Measurements from ENCODE around the gene ANKRD33B. TPM values are rescaled to one million over a fixed set of nuclear protein-coding genes. Genes with fewer than 3 reads are reported as not detected.
"Not testable (repeated sequence)": the region's sequence is repeated elsewhere in the genome, so short reads cannot be mapped to it uniquely, and the experiment has no call there.

ANKRD33B gene
- total RNA-seq, 2 experiments from 2014 or later: 22.9 to 23.2 TPM

GRCh38 chr5:10663489-10664179 is 99.8 kb downstream of the ANKRD33B start:
- POLR2A ChIA-PET: no interaction called here
- CTCF ChIA-PET: no interaction called here

DNA sequence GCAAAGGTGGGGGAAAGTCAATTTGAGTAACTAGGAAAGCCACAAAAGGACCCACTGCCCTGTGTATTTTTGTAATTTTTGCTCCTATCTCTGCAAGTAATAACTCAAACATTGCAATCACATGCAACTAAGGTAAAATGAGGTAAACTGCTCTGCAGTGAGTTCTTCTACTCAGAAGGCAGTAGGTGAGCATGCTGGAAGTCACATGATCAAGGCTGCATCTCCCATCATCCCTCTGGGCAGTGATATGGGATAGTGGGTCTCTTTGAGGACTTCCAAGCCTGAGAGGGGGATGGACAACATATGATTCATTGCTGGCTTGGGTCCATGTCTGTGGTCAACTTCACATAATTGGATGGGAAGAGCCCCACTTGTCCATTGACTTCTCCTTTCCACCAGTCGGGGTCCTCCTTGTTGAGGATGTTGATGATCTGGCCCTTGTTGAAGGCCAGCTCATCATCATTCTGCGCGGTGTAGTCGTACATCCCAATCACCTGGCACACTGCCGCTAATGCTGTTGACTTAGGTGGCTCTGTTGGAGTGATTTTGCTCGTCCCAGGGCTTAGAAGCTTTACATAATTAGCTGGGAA is 100.4 kb downstream of the ANKRD33B start:
- POLR2A ChIA-PET, CTCF ChIA-PET: not testable (repeated sequence)

GRCh38 chr5:10665799-10666198 is 101.9 kb downstream of the ANKRD33B start:
- CTCF ChIA-PET: no interaction called here
- POLR2A ChIA-PET: no interaction called here

DNA sequence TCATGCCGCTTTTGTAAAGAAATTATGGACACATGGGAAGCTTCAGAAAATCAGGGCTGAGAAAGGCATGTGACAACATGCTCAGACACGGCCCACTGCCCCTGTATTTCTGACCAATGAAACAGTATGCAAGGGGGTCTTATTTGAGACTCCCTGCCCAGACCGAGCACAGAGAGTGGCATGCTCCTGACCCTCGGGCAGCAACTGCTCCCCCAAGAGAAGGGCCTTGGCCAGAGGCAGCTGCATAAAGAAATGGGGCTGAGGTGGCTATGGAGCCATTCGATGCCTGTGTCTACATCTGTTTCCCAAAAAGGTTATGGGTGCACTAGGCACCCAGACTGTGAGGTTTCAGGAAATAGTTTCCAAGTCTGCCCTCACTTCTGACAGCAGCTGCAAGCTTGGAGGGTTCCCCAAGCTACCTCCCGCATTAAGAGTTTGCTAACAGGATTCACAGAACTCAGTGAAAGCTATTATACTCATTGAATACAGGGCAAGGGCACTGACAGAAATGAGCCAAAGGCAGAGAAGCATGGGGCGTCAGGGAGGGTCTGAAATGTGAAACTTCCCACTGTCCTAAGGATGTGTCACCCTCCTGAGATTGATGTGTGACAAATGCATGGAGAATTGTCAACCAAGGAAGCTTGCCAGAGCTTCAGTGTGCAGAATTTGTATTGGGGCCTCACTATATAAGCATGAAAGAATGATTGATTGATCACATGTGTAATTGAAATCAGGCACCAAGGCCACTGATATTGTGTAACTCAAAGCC is 102.8 kb downstream of the ANKRD33B start:
- ChIA-PET POLR2A (no interaction called here), CTCF (no interaction called here)

GRCh38 chr5:10667431-10668057 is 103.7 kb downstream of the ANKRD33B start:
- POLR2A ChIA-PET: no interaction called here

DNA sequence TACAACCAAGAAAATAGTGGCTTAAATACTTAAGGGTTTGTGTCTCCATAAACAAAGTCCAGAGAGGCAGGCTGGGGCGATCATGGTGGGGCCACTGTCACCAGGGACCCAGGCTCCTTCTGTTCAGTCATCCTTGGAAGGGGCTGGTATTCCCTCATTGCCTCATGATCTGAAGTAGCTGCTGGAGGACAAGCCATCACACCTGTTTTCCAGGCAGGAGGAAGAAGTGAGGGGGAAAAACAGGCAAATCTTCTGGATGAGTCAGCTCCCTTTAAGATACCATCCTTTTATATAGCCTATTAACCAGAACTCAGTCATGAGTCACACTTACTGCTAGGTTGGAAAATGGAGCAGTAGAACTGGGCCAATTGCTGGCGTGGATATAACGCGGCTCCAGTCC is 104.8 kb downstream of the ANKRD33B start:
- CTCF ChIA-PET: no interaction called here
- POLR2A ChIA-PET: no interaction called here

More at GRCh38 chr5:10667431-10668057, 103.7 kb downstream of the ANKRD33B start:
- CTCF ChIA-PET: no interaction called here

DNA sequence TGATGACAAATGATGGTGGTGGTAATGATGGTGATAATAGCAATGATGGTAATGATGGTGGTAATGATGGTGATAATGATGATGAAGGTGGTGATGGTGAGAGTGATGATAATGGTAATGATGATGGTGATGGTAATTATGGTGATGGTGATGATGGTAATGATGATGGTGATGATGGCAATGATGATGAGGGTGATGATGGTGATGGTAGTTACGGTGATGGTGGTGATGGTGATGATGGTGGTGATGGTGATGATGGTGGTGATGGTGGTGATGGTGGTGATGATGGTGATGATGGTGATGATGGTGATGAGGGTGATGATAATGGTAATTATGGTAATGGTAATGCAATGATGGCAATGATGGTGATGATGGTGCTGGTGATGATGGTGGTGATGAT is 106.1 kb downstream of the ANKRD33B start:
- ChIA-PET POLR2A (no interaction called here), CTCF (no interaction called here)

DNA sequence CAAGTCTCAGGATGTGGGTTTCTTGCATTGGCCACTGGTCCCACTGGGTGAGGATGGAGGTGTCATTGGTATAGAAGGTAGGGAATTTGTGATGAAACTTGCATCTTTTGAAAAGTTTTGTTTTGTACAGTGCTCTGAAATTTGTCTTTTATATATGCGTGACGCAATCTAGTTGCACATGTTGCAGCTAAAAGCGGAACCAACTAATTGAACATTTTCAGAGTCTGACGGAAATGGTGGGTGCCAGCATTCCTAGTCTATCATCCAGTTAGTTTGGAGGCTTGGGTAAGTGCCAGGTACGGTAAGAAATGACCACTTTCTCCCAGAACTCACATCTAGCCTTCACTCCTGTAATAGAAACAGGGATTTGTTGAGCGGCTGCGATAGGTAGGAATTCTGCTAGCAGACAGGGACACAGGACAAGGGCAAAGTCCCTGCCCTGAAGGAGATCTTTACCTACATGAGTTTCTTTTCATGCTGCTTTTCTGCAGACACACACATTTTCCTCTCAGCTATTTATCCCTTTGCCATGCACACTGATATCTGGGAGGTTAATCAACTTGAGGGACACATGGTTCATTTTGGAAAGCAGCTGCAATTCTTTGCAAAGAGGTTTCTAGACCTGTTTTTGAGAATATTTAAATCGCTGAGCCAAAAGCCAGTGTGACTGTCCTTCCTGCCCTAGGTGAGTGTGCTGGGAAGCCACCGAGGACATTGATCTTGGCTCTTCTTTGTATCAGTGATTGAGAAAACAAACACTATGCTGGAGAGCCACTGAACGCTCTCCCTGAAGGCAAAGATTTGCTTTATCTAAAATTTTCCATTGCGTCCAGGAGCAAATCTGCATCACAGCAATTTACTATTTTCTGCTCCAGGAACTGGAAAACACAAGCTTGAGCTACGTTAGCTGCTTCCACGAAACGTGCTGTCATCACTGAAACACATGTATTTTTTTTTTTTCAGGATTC is 107.5 kb downstream of the ANKRD33B start:
- ChIA-PET POLR2A (no interaction called here), CTCF (interaction anchor here (0.9 kb wide), 1 partner anchor 18 kb away, joined by 3 read pairs; no protein-coding TSS in a partner anchor)

GRCh38 chr5:10672146-10673016 is 108.5 kb downstream of the ANKRD33B start:
- ChIA-PET POLR2A (no interaction called here), CTCF (interaction anchor here (0.9 kb wide), 1 partner anchor 17 kb away, joined by 3 read pairs; no protein-coding TSS in a partner anchor)

DNA sequence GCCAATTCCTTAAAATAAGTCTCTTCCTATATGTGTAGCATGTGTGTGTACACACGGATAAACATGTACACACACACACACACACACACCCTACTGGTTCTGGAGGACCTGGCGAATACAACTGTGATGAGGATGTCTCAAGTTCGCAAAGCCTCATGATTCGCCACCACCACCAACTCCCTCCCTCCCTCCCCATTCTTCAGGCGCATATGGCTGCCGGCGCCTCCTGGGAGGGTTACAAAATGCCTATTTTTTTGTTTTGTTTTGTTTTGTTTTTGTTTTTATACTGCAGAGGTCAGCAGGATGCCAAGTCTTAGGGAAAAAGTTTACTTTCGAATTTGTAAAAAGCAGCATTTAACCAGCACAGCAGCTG is 109.1 kb downstream of the ANKRD33B start:
- ChIA-PET POLR2A (no interaction called here), CTCF (no interaction called here)

- ChIA-PET POLR2A (no interaction called here), CTCF (no interaction called here)
Measured at GRCh38 chr5:10673407-10673806, 109.5 kb downstream of the ANKRD33B start.

- CTCF ChIA-PET: no interaction called here
- POLR2A ChIA-PET: no interaction called here
Measured at GRCh38 chr5:10674096-10674495, 110.2 kb downstream of the ANKRD33B start.

DNA sequence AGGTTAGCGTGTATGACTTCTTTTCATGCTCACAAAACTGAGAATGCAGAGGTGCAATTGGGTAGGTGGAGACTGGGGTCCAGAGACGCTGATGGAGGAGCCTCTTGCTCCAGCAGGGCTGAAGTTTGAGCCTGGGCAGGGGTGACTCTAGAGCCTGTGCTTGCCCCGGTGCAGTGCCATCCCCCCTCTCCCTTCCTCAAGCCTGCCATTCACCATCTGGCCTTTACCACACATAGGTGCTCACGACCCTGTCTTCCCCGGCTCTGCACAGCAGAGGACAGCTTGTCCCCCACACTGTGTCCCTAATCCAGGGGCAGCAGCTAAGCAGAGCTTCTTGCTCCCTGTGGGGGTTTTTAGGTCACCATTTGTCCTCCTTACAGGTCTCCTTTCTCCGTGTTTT is 110.7 kb downstream of the ANKRD33B start:
- ChIA-PET POLR2A (no interaction called here), CTCF (no interaction called here)

DNA sequence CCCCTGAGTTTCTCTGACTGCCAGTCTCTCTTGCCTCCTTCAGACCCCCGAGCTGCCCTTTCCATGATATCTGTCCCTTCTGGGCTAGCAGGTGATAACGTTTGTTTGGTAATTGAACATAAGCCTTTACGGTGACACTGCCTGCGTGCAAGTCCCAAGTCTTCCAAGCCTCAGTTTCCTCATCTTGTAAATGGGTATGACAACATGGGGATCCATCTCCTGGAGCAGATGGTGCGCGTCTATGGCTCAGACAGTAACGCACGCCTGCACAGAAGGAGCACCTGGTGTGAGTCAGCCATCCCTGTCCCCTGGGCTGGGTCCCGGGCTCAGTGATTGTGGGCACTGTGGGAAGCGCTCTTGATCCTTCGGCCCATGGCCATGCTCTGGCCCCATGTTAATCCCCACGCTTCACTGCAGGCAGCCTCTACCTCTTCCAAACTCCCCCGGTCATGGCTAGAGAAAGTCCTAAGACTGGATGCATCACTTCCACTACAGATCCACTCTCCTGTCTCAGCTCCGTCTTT is 111.4 kb downstream of the ANKRD33B start:
- ChIA-PET CTCF (no interaction called here), POLR2A (no interaction called here)

- ChIA-PET POLR2A (no interaction called here), CTCF (no interaction called here)
Measured at GRCh38 chr5:10676224-10676623, 112.4 kb downstream of the ANKRD33B start.

GRCh38 chr5:10676946-10677345 is 113.1 kb downstream of the ANKRD33B start:
- ChIA-PET CTCF (no interaction called here), POLR2A (no interaction called here)

DNA sequence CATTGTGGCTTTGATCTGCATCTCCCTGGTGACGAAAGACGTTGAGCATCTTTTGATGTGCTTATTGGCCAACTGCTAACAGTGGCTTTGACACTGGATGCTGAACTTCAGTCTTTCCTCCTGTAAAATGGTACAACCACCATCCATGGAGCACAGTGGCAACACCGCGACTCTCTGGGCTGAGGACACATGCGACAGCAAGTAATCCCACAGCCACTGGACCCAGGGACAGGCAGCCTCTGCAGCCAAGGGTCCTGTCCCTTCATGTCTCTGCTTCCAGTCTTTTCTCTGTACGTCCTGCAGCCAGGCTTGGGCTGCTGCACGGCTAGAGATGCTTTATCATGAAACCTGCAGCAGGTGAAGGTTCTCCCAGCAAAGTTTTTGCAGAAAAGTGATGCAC is 113.7 kb downstream of the ANKRD33B start:
- CTCF ChIA-PET: no interaction called here
- POLR2A ChIA-PET: no interaction called here

DNA sequence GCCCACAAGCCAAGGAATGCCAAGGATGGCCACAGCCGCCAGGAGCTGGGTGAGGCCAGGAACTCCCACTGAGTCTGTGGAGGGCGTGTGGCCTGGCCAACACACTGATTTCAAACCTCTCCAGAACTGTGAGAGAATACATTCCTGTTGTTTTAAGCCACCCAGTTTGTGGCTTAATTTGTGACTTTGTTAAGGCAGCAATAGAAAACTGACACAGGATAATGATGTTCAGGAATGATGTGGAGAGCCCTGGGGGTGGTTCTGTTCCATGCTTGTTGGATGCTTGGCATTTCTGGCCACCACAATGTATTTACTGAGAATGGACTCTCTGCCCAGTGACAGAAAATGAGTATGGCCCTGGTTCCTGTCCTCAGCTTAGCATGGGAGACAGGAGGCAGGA is 114.4 kb downstream of the ANKRD33B start:
- ChIA-PET CTCF (interaction anchor here (1.0 kb wide), 1 partner anchor 51 kb away, joined by 3 read pairs; no protein-coding TSS in a partner anchor), POLR2A (no interaction called here)

Measured in activated CD8-positive, alpha-beta memory T cell treated with anti-CD3 and anti-CD28 coated beads for 36 hours (primary cell).